Measurements from ENCODE around the gene SEMA5B. TPM values are rescaled to one million over a fixed set of nuclear protein-coding genes. Genes with fewer than 3 reads are reported as not detected.

The SEMA5B gene
- total RNA-seq, 1 donor from 2014 or later, result not detected

- TF ChIP-seq CTCF (conservative IDR thresholded peaks at IDR 0.05; ENCODE audit: low read depth, low read length), result no peak
- no peak overlapping the region for H3K4me3 ChIP-seq (ENCODE audit: low read depth, low read length)
- no peak for DNase-seq (ENCODE audit: low read depth)
These were observed 124.4 kb downstream of the SEMA5B start for GRCh38 chr3:122903171-122903570.

- peak; percentile 18 for DNase-seq (ENCODE audit: low read depth)
- H3K4me3 ChIP-seq (ENCODE audit: low read depth, low read length), result no peak overlapping the region
- TF ChIP-seq CTCF (conservative IDR thresholded peaks at IDR 0.05; ENCODE audit: low read depth, low read length), result no peak
These were observed 125.2 kb downstream of the SEMA5B start for GRCh38 chr3:122902326-122902725.

GRCh38 chr3:122898298-122898697 is 129.3 kb downstream of the SEMA5B start:
- DNase-seq (ENCODE audit: low read depth), result no peak
- H3K4me3 ChIP-seq (ENCODE audit: low read depth, low read length), result no peak overlapping the region
- no peak for TF ChIP-seq CTCF (conservative IDR thresholded peaks at IDR 0.05; ENCODE audit: low read depth, low read length)

- H3K4me3 ChIP-seq (ENCODE audit: low read depth, low read length), result no peak overlapping the region
- no peak for TF ChIP-seq CTCF (conservative IDR thresholded peaks at IDR 0.05; ENCODE audit: low read depth, low read length)
- DNase-seq (ENCODE audit: low read depth), result no peak
These were observed 133.6 kb downstream of the SEMA5B start for GRCh38 chr3:122893754-122894668.

GRCh38 chr3:122893282-122893681 is 134.3 kb downstream of the SEMA5B start:
- no peak for TF ChIP-seq CTCF (conservative IDR thresholded peaks at IDR 0.05; ENCODE audit: low read depth, low read length)
- H3K4me3 ChIP-seq (ENCODE audit: low read depth, low read length), result no peak overlapping the region
- no peak for DNase-seq (ENCODE audit: low read depth)

GRCh38 chr3:122892118-122892960 is 135.2 kb downstream of the SEMA5B start:
- no peak for DNase-seq (ENCODE audit: low read depth)
- TF ChIP-seq CTCF (conservative IDR thresholded peaks at IDR 0.05; ENCODE audit: low read depth, low read length), result no peak
- H3K4me3 ChIP-seq (ENCODE audit: low read depth, low read length), result no peak overlapping the region

All from epithelial cell of proximal tubule (primary cell).